H54 (cell line): Measurements from ENCODE around the gene PDGFRA.

Experiments
- DNase-seq: peaks from one replicate; pipeline ENCODE4 v3.0.0; 2011; ENCODE audit warnings: low spot score, mixed read lengths; ENCODE audit not compliant: insufficient read length
- FAIRE-seq: peaks from 3 replicates; lab custom pipeline; 2011; peaks lifted over from hg19 to GRCh38; lab: Jason Lieb, UNC
- POLR2A ChIP-seq: IDR thresholded peaks from 2 replicates; pipeline ENCODE4 v1.6.1; 2011; ENCODE audit warnings: low read depth, mild to moderate bottlenecking, low read length

Gene PDGFRA

DNA sequence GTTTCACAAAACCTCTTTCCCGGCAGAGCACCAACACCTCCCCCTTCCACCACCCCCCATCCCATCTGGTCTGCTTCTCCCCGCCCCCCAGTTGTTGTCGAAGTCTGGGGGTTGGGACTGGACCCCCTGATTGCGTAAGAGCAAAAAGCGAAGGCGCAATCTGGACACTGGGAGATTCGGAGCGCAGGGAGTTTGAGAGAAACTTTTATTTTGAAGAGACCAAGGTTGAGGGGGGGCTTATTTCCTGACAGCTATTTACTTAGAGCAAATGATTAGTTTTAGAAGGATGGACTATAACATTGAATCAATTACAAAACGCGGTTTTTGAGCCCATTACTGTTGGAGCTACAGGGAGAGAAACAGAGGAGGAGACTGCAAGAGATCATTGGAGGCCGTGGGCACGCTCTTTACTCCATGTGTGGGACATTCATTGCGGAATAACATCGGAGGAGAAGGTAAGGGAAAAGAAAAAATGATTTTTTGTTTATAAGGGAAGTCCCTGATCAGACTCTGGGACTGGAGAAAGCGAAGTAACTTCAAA is at the start of gene PDGFRA:
PDGFRA (plus strand) TSS at position 333 of the 541 bp plus-strand sequence. CDS start 29,476 bp downstream, outside the sequence.
- DNase-seq (no peak), FAIRE-seq (no peak)
- TF ChIP-seq POLR2A: no peak

DNA sequence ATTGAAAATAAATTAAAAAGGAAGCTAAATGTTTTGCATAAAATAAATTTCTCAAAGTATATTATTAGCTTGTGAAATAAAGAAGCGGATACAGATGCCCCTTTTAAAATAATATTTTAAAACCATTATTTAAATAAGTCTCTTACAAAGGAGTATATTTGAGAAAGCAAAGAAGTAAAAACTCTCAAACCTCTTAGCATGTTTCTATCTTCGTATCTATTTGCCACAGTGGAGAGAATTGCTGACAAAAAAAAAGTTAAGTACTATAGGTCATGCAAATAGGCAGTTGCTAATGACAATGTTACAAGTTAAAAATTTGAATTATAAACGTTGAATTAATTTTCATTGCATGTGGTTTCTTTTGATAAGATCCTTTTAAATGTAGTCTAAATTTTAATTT is 44.5 kb upstream of the PDGFRA start:
- TF ChIP-seq POLR2A: no peak
- FAIRE-seq (no peak), DNase-seq (no peak)

DNA sequence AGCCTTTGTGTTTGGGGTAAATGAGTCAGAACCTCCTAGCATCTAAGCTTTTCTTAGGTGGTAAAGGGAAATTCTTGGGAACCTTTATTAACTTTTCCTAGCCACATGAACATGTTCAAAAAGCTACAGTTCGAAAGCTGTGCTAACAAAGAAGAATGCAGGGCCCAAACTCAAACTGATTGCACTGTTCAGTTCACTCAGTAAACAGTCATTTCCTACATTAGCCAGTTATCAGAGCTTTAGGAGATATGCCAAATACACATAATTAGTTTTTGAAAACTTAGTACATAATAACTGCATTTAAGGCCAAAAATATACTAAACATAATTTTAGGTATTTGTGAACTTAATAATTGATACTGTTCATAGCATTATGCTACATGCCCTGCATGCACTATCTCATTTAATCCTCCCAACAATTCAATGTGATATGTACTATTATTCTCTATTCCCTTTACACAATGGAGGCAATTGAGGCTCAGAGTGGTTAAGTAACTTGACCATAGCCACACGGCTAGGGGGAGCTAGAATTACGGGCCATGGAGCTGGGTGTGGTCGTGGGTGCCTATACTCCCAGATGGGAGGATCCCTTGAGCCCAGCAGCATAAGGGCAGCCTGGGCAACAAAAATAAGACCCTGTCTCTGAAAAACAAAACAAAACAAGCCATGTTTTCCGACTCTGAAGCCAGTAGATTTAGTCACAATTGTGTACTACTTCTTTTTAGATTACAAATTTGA is 43.9 kb upstream of the PDGFRA start:
- DNase-seq (no peak), FAIRE-seq (no peak)
- no peak for TF ChIP-seq POLR2A

DNA sequence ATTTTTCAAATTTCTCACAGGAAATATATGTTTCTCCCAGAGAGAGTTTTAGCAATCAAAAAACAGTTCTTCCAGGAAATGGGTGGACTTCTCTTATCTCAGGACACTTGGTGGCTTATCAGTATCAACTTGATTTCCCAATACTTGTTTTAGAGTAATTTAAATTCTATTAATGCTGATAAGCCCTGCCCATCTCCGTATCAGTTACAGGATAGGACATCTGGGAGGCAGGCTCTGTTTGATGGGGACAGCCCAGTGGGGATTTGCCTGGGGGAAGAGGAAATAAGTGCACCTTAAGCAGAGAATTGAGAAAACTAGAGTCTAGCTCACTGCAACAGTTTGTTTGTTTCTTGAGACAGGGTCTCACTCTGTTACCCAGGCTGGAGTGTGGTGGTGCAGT is 43.2 kb upstream of the PDGFRA start:
- DNase-seq (no peak), FAIRE-seq (no peak)
- no peak for TF ChIP-seq POLR2A

DNA sequence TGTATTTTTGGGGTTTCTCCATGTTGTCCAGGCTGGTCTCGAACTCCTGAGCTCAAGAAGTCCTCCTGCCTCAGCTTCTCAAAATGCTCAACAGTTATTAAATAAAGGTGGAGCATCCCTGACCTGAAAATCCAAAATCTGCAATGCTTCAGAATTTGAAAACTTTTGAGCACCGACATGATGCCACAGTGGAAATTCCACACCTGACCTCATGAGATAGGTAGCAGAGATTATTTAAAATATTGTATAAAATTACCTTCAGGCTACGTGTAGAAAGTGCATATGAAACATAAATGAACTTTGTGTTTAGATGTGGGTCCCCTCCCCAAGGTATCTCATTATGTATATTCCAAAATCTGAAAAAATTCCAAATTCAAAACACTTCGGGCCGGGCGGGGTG is 42.7 kb upstream of the PDGFRA start:
- no peak for FAIRE-seq
- TF ChIP-seq POLR2A: no peak
- no peak for DNase-seq

DNA sequence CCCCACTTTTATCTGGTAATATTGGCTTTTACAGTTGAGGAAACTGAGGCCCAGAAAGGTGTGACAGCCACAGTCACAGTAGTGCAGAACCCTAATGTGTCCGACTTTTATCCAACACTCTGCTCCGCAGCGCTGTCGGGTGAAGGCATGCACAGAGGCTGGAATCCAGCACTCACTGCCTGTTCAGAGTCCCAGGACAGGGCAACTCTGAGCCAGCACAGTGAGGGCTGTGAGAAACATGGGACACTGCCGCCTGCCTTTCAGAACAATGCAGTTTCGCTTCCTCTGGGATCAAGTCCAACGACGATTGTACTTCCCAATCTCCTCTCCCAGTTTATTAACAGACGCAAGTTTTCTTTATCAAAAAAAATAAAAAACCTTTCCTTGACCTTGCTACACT is 41.9 kb upstream of the PDGFRA start:
- FAIRE-seq (no peak), DNase-seq (no peak)
- no peak for TF ChIP-seq POLR2A

DNA sequence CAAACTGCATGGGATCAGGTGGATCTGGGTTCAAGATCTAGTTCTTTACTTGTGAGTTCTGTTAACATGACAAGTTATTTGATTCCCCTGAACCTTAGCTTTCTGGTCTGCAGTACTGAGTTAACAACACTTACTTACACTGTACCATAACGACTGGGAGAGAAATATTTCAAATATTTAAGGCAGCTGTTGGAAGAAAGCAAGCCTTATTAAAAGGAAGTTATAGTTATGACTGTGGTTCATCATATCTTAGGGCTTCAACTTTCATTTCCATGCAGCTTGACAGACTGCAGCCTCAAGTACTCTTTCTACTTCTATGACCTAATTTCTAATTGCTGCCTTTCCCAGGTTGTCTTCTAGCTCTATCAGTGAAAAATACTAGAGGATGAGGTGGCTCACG is 40.0 kb upstream of the PDGFRA start:
- no peak for FAIRE-seq
- no peak for TF ChIP-seq POLR2A
- DNase-seq: no peak

DNA sequence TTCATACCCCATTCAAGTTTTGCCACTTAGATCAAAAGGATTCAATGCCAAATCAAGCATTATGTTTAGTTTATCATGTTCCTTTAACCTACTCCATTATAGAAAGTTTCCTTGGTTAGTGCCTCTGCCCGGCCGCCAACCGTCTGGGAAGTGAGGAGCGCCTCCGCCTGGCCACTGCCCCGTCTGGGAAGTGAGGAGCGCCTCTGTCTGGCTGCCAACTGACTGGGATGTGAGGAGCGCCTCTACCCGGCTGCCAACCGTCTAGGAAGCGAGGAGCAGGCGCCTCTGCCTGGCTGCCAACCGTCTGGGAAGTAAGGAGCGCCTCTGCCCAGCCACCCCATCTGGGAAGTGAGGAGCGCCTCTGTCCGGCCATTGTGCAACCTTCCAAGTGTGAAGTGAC is 36.3 kb upstream of the PDGFRA start:
- TF ChIP-seq POLR2A: no peak
- DNase-seq: no peak
- FAIRE-seq: no peak

DNA sequence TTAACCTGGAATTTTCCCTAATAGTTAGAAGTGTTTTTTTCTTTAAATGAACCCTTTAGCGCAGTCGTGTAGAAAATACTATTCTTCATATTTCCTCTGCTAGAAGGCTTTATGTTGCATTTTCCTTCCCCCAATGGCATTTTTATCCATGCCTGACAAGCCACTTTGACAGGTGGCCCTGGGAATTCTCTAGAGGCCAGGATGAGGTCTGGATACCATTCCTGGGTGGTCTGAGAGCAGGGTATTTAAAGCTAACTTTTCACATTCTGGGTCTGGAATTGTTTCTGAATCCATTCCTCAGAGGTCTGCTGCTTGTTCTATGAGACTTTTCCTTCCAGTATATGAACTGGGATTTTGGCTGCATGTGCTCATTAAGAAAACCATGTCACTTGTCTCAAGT is 31.2 kb upstream of the PDGFRA start:
- DNase-seq (no peak), FAIRE-seq (no peak)
- no peak for TF ChIP-seq POLR2A

DNA sequence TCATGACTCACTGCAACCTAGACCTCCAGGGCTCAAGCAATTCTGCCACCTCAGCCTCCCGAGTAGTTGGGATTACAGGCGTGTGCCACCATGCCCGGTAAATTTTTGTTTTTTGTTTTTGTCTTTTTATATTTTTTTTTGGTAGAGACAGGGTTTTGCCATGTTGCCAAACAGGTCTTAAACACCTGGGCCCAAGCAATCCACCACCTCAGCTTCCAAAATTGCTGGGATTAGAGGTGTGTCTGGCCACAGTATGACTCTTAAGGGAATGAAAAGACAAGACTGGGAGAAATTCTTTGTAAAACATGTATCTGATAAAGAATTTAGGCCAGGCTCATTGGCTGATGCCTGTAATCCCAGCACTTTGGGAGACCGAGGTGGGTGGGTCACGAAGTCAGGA is 29.2 kb upstream of the PDGFRA start:
- FAIRE-seq (no peak), DNase-seq (no peak)
- no peak for TF ChIP-seq POLR2A

DNA sequence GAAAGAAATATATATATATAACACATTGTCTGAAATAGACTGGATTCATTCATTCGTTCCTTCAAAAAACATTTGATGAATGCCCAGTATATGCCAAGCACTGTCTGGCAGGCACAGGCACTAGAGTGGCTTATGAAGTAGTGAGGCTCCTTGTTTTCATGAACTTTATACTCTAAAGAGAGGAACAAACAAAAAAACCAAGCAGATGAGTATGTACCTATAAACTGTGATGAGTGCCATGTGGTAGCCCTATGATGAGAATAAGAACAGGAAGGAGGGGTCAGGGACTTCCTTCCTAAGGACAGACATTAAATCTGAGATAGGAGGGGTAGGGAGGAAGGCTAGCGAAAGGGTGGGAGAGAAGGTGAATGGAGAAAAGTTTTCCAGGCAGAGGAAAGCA is 19.5 kb upstream of the PDGFRA start:
- FAIRE-seq: no peak
- no peak for TF ChIP-seq POLR2A
- DNase-seq: no peak

DNA sequence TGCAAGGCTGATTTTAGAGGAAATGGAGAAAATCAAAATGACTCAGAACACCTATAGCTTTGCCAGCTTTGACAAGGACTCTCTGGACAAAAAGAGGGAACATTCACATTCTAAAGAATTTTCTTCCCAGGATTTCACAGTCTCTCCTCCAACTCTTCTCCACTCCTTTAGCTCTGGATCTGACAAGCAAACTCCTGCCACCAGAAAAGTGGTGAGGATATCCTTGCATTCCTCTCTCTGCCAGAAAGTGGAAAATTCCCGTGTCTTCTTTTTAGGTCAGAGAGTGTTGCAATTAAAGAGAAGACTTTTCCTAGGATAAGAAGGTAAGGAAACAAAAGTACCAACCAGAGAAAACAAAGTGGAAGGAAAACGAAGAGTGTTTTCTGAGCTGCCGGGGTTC is 16.1 kb upstream of the PDGFRA start:
- FAIRE-seq: no peak
- TF ChIP-seq POLR2A: no peak
- no peak for DNase-seq

DNA sequence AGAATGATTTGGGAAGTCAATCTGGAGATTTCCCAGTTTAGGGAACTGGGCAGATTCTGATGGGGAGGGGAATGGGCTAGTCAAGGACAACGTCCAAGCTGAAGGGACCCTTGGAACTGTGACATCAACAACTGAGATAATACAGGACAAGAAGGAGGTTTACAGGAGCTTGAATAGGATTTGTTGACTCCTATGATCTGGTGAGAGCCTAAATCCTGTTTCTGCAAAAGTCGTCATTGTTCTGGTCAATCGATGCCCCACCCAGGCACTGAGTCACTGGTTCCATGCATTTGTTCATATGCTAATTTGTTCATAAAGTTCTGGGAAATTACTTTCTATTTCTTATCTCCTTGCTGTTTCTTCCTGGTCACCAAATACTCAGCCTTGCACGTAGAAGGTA is 15.3 kb upstream of the PDGFRA start:
- no peak for FAIRE-seq
- no peak for TF ChIP-seq POLR2A
- no peak for DNase-seq

DNA sequence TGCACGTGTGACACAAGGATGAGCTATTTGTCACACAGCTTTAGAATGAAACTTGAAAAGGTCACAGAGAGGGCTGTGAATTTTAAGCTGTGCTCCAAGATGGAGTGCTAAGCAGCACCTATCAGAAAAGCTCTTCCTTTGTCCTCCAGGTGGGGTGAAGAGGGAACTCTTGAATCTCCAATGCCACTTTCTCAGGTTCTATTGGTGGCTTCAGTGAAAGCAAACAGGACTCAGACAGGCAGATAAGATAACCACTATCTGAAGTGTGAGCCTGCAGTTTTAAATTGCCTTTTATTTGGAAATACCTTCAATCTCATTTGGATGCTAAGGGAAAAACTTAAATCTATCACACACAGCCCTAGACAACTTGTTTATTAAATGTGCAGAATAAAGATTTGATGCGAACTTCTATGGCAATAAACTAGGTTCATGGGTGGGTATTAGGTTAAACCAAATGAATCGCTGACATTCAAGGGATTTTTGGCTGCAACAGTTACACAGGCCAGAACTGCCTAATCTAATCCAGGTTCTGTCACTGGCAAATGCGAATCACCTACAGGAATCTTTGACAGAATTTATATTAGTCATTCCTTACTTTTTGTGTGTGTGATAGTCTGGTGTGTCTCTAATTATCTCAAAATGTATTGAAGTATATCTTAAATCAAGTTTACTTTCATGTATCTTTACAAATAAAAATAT is 13.6 kb upstream of the PDGFRA start:
- FAIRE-seq (no peak), DNase-seq (no peak)
- TF ChIP-seq POLR2A: no peak
